Measurements from ENCODE around the gene DAZL. TPM values are rescaled to one million over a fixed set of nuclear protein-coding genes. Genes with fewer than 3 reads are reported as not detected.
A peak's percentile ranks its signal among the peaks of the same experiment; 100 is the strongest.

Gene DAZL
- total RNA-seq, 1 experiment from 2014 or later = 0.04 TPM

GRCh38 chr3:16596352-16597032 is 8.7 kb downstream of the DAZL start:
- Histone ChIP-seq H4K20me1 (ENCODE audit: low read length) (no peaks in the 10 kb centered on the region), H3K79me2 (ENCODE audit: low read length) (no peaks in the 10 kb centered on the region), H2AFZ (ENCODE audit: low read length) (no peak overlapping the region), H3K9me3 (ENCODE audit: low read length) (no peaks in the 10 kb centered on the region), H3K27ac (ENCODE audit: low read length) (no peak overlapping the region), H3K36me3 (ENCODE audit: low read depth, low read length) (no peaks in the 10 kb centered on the region), H3K9ac (ENCODE audit: low read length) (no peak overlapping the region), H3K27me3 (ENCODE audit: low read length) (no peaks in the 10 kb centered on the region), H3K9me2 (replicated peaks; ENCODE audit: low read length) (no peaks in the 10 kb centered on the region), H3K4me2 (ENCODE audit: low read length) (no peak overlapping the region), H3K4me1 (ENCODE audit: insufficient read depth, low read length) (peaks cover 8% of the 10 kb centered on the region), H3K4me3 (ENCODE audit: low read length) (no peak overlapping the region), H3F3A (ENCODE audit: low read length, unreplicated experiment) (no peaks in the 10 kb centered on the region)
- ATAC-seq = no peak
- intact Hi-C loops (cut with micrococcal nuclease) = no loop called here
- no TSS peak for BruUV-seq (replicated peaks)
- ChIA-PET POLR2A (ENCODE audit: unreplicated experiment) (no interaction called here), CTCF (interaction anchor here (0.7 kb wide), 1 partner anchor 69 kb away, joined by 3 read pairs; no protein-coding TSS in a partner anchor)
- DNase-seq = no peak
- TF ChIP-seq EZH2phosphoT487 (IDR thresholded peaks at IDR 0.05; ENCODE audit: borderline replicate concordance, low read length) (no peak), CTCF (conservative IDR thresholded peaks at IDR 0.05; ENCODE audit: low read depth, low read length) (no peak), EZH2 (IDR thresholded peaks at IDR 0.05; ENCODE audit: low read length, unreplicated experiment) (no peak)

GRCh38 chr3:16595778-16596177 is 9.4 kb downstream of the DAZL start:
- CTCF ChIA-PET = interaction anchor here (0.6 to 0.7 kb wide), 2 partner anchors 69 to 655 kb away, joined by 3 to 4 read pairs; no protein-coding TSS in a partner anchor
- DNase-seq (peak; percentile 54), ATAC-seq (peak; percentile 55; the same call in 1 of the 2 replicates)
- no peak overlapping the region for H3K4me3 ChIP-seq (ENCODE audit: low read length)
- H3K27ac ChIP-seq (ENCODE audit: low read length) = no peak overlapping the region
- TF ChIP-seq CTCF (conservative IDR thresholded peaks at IDR 0.05; ENCODE audit: low read depth, low read length) (peak; percentile 55), EZH2phosphoT487 (IDR thresholded peaks at IDR 0.05; ENCODE audit: borderline replicate concordance, low read length) (no peak)
- H3F3A ChIP-seq (ENCODE audit: low read length, unreplicated experiment) = no peaks in the 10 kb centered on the region
- H3K36me3 ChIP-seq (ENCODE audit: low read depth, low read length) = no peaks in the 10 kb centered on the region
- H3K9ac ChIP-seq (ENCODE audit: low read length) = no peak overlapping the region
- no peak overlapping the region for H3K4me2 ChIP-seq (ENCODE audit: low read length)
- H3K4me1 ChIP-seq (ENCODE audit: insufficient read depth, low read length) = peaks cover 3% of the 10 kb centered on the region
- H3K79me2 ChIP-seq (ENCODE audit: low read length) = no peaks in the 10 kb centered on the region
- BruUV-seq (replicated peaks) = no TSS peak
- no peaks in the 10 kb centered on the region for H3K9me2 ChIP-seq (replicated peaks; ENCODE audit: low read length)
- no peaks in the 10 kb centered on the region for H3K9me3 ChIP-seq (ENCODE audit: low read length)
- intact Hi-C loops (cut with micrococcal nuclease) = no loop called here
- POLR2A ChIA-PET (ENCODE audit: unreplicated experiment) = no interaction called here
- no peaks in the 10 kb centered on the region for H4K20me1 ChIP-seq (ENCODE audit: low read length)
- no peaks in the 10 kb centered on the region for H3K27me3 ChIP-seq (ENCODE audit: low read length)
- H2AFZ ChIP-seq (ENCODE audit: low read length) = peak overlapping the region; percentile 8

- Histone ChIP-seq H3K9me3 (ENCODE audit: low read length) (no peaks in the 10 kb centered on the region), H2AFZ (ENCODE audit: low read length) (no peak overlapping the region), H3K4me2 (ENCODE audit: low read length) (no peak overlapping the region), H3F3A (ENCODE audit: low read length, unreplicated experiment) (no peaks in the 10 kb centered on the region), H3K9me2 (replicated peaks; ENCODE audit: low read length) (no peaks in the 10 kb centered on the region), H3K9ac (ENCODE audit: low read length) (no peak overlapping the region), H3K79me2 (ENCODE audit: low read length) (no peaks in the 10 kb centered on the region), H3K4me3 (ENCODE audit: low read length) (no peak overlapping the region), H3K4me1 (ENCODE audit: insufficient read depth, low read length) (no peaks in the 10 kb centered on the region), H3K27me3 (ENCODE audit: low read length) (no peaks in the 10 kb centered on the region), H3K36me3 (ENCODE audit: low read depth, low read length) (no peaks in the 10 kb centered on the region), H4K20me1 (ENCODE audit: low read length) (no peaks in the 10 kb centered on the region), H3K27ac (ENCODE audit: low read length) (no peak overlapping the region)
- no TSS peak for BruUV-seq (replicated peaks)
- POLR2A ChIA-PET (ENCODE audit: unreplicated experiment) = interaction anchor here (0.6 kb wide), 1 partner anchor 425 kb away, joined by 4 read pairs; no protein-coding TSS in a partner anchor
- TF ChIP-seq CTCF (conservative IDR thresholded peaks at IDR 0.05; ENCODE audit: low read depth, low read length) (no peak), EZH2phosphoT487 (IDR thresholded peaks at IDR 0.05; ENCODE audit: borderline replicate concordance, low read length) (no peak), EZH2 (IDR thresholded peaks at IDR 0.05; ENCODE audit: low read length, unreplicated experiment) (no peak)
- intact Hi-C loops (cut with micrococcal nuclease) = no loop called here
- ATAC-seq (no peak), DNase-seq (no peak)
- CTCF ChIA-PET = no interaction called here
These were observed 15.2 kb downstream of the DAZL start for GRCh38 chr3:16589867-16590624.
